K562 (cell line): ENCODE data around the gene PSORS1C1.

Source experiments
- BHLHE40 ChIP-seq: IDR thresholded peaks from 2 replicates; pipeline ENCODE4 v1.6.1; 2011; ENCODE audit warnings: low read length, improper control_type of control experiment
- FOXJ3 ChIP-seq: sonication (generic); formaldehyde crosslinking; IDR thresholded peaks from 2 replicates; pipeline ENCODE4 v1.4.0; 2020; ENCODE audit warnings: mild to moderate bottlenecking, missing genetic modification reagents
- JUN ChIP-seq, 2 experiments: sonication (generic) in 1 of 2; formaldehyde crosslinking in 1 of 2; IDR thresholded peaks; 2 replicates each; pipeline versions ENCODE4 v1.6.1 to v1.8.0; 2012 to 2022; ENCODE audit warnings: borderline replicate concordance in 2 of 2, mild to moderate bottlenecking in 2 of 2, improper control_type of control experiment in 1 of 2, low read depth in 1 of 2, low read length in 1 of 2, missing genetic modification reagents in 1 of 2
- NR3C1 ChIP-seq: sonication (generic); formaldehyde crosslinking; IDR thresholded peaks from 2 replicates; pipeline ENCODE4 v1.8.1; 2022; ENCODE audit warnings: missing genetic modification reagents
- RFX5 ChIP-seq: IDR thresholded peaks from 2 replicates; pipeline ENCODE4 v1.6.1; 2011; ENCODE audit warnings: low read depth, mild to moderate bottlenecking, improper control_type of control experiment, low read length
- ZC3H8 ChIP-seq: fragments of 450-650 bp; IDR thresholded peaks from 2 replicates; pipeline ENCODE4 v1.6.1; 2017
- ZFX ChIP-seq: sonication (generic); formaldehyde crosslinking; IDR thresholded peaks from 2 replicates; pipeline ENCODE4 v1.8.0; 2022; ENCODE audit warnings: mild to moderate bottlenecking, missing genetic modification reagents, moderate library complexity
- ZNF785 ChIP-seq: fragments of 250-450 bp; sonication (Bioruptor Pico); IDR thresholded peaks from 2 replicates; pipeline ENCODE4 v1.4.0; 2020; ENCODE audit warnings: mild to moderate bottlenecking

- TF ChIP-seq RFX5 (no peak), ZFX (CRISPR knock-in tag) (no peak), ZC3H8 (no peak), FOXJ3 (CRISPR knock-in tag) (no peak), ZNF785 (no peak), BHLHE40 (no peak), JUN (IDR thresholded peaks at IDR 0.05; ENCODE audit: borderline replicate concordance, low read depth, low read length) (no peak), JUN (CRISPR knock-in tag; IDR thresholded peaks at IDR 0.05; ENCODE audit: borderline replicate concordance) (no peak), NR3C1 (CRISPR knock-in tag) (no peak)
Observed at GRCh38 chr6:31122791-31123706, 8.4 kb downstream of the PSORS1C1 start.
